HepG2 (cell line): Measurements from ENCODE around the gene TIRAP. TPM values are rescaled to one million over a fixed set of nuclear protein-coding genes. Genes with fewer than 3 reads are reported as not detected.
A peak's percentile ranks its signal among the peaks of the same experiment; 100 is the strongest.

Experiments used
- KLF16 ChIP-seq, 2 experiments: sonication (generic) in 1 of 2; formaldehyde crosslinking in 1 of 2; IDR thresholded peaks; 2 replicates each; pipeline versions ENCODE4 v1.6.1 to v1.8.0; 2016 to 2023; ENCODE audit warnings: missing genetic modification reagents in 2 of 2, missing compliant biosample characterization in 1 of 2
- NFATC3 ChIP-seq: sonication (generic); formaldehyde crosslinking; IDR thresholded peaks from 2 replicates; pipeline ENCODE4 v1.5.1; 2020; ENCODE audit warnings: mild to moderate bottlenecking, missing genetic modification reagents
- NFKB2 ChIP-seq: sonication (generic); formaldehyde crosslinking; IDR thresholded peaks from 2 replicates; pipeline ENCODE4 v1.4.0; 2020; ENCODE audit warnings: missing genetic modification reagents, borderline replicate concordance
- NFYC ChIP-seq: IDR thresholded peaks from 2 replicates; pipeline ENCODE4 v1.6.1; 2016; ENCODE audit warnings: missing genetic modification reagents, missing compliant biosample characterization
- NR2F6 ChIP-seq, 2 experiments: IDR thresholded peaks; 2 replicates each; pipeline ENCODE4 v1.6.1; 2016; ENCODE audit warnings: antibody characterized with exemption in 1 of 2, mild to moderate bottlenecking in 1 of 2
- NR3C1 ChIP-seq: sonication (generic); formaldehyde crosslinking; IDR thresholded peaks from 2 replicates; pipeline ENCODE4 v1.4.0; 2020; ENCODE audit warnings: missing genetic modification reagents
- PHF20 ChIP-seq: sonication (generic); formaldehyde crosslinking; IDR thresholded peaks from 2 replicates; pipeline ENCODE4 v1.5.0; 2020; ENCODE audit warnings: mild to moderate bottlenecking, missing genetic modification reagents
- PRDM15 ChIP-seq: sonication (generic); formaldehyde crosslinking; IDR thresholded peaks from 2 replicates; pipeline ENCODE4 v1.4.0; 2020; ENCODE audit warnings: missing genetic modification reagents
- RERE ChIP-seq: IDR thresholded peaks from 2 replicates; pipeline ENCODE4 v1.6.1; 2016; ENCODE audit warnings: low read depth, missing genetic modification reagents, missing compliant biosample characterization
- SRY ChIP-seq: sonication (generic); formaldehyde crosslinking; IDR thresholded peaks from 2 replicates; pipeline ENCODE4 v1.8.0; 2022; ENCODE audit warnings: mild to moderate bottlenecking, missing genetic modification reagents
- TARDBP ChIP-seq: sonication (generic); formaldehyde crosslinking; IDR thresholded peaks from 2 replicates; pipeline ENCODE4 v1.8.0; 2022; ENCODE audit warnings: mild to moderate bottlenecking, missing genetic modification reagents
- TEAD3 ChIP-seq: optimal IDR thresholded peaks from 2 replicates; pipeline ENCODE3; 2016; ENCODE audit warnings: borderline replicate concordance
- ZNF10 ChIP-seq: sonication (generic); formaldehyde crosslinking; IDR thresholded peaks from 2 replicates; pipeline ENCODE4 v1.4.0; 2020; ENCODE audit warnings: mild to moderate bottlenecking, low read depth, missing genetic modification reagents, borderline replicate concordance
- ZNF335 ChIP-seq: sonication (generic); formaldehyde crosslinking; IDR thresholded peaks from 2 replicates; pipeline ENCODE4 v1.4.0; 2020; ENCODE audit warnings: missing genetic modification reagents
- ZNF460 ChIP-seq: sonication (generic); formaldehyde crosslinking; IDR thresholded peaks from 2 replicates; pipeline ENCODE4 v1.5.1; 2020; ENCODE audit warnings: missing genetic modification reagents, mild to moderate bottlenecking, borderline replicate concordance
- ZNF558 ChIP-seq: sonication (generic); formaldehyde crosslinking; IDR thresholded peaks from 2 replicates; pipeline ENCODE4 v1.9.0; 2022; ENCODE audit warnings: mild to moderate bottlenecking, missing genetic modification reagents, borderline replicate concordance
- ZNF598 ChIP-seq: sonication (generic); formaldehyde crosslinking; IDR thresholded peaks from 2 replicates; pipeline ENCODE4 v1.5.1; 2020; ENCODE audit warnings: mild to moderate bottlenecking, missing genetic modification reagents, borderline replicate concordance
- ZNF605 ChIP-seq: sonication (generic); formaldehyde crosslinking; IDR thresholded peaks from 2 replicates; pipeline ENCODE4 v1.8.0; 2022; ENCODE audit warnings: mild to moderate bottlenecking, missing genetic modification reagents
- polyA plus RNA-seq, 8 experiments: library from polyadenylated mRNA; depleted of rRNA in 3 of 8; stranded (reverse) in 7 of 8; unstranded in 1 of 8; fragments of >200 nt; fragmentation: Illumina TruSeq in 4 of 8; extraction: Trizol in 4 of 8; gene quantifications; 2 replicates each; pipeline versions ENCODE4 v1.2.1 to v1.2.3, GENCODE V29; 2011 to 2016; ENCODE audit warnings: low read depth in 4 of 8, missing spikeins in 1 of 8, mixed read lengths in 1 of 8; ENCODE audit not compliant: insufficient read depth in 1 of 8
- total RNA-seq, 5 experiments: library from RNA; depleted of rRNA; stranded (reverse); fragments of >200 nt; fragmentation: Illumina TruSeq; extraction: Trizol; gene quantifications; 2 replicates each; pipeline ENCODE4 v1.2.3, GENCODE V29; 2016; ENCODE audit warnings: low read depth in 1 of 5

The TIRAP gene
- total and polyA plus RNA-seq, 2 of the 13 experiments (the other 11 are each of a cell fraction or from before 2014, with no cell fraction given), result 5.4 to 5.7 TPM

- TF ChIP-seq PRDM15 (peak; percentile 69; the same call in 1 of the 2 replicates), ZNF460 (CRISPR knock-in tag) (no peak), ZNF335 (CRISPR knock-in tag) (no peak), ZNF558 (CRISPR knock-in tag) (peak; percentile 60; the same call in 1 of the 2 replicates), NFYC (CRISPR knock-in tag) (peak; percentile 96), NR3C1 (CRISPR knock-in tag) (no peak), TEAD3 (CRISPR knock-in tag) (peak; percentile 20), NR2F6 (IDR thresholded peaks at IDR 0.05) (no peak; the same call in 1 of the 2 replicates), NR2F6 (CRISPR knock-in tag; IDR thresholded peaks at IDR 0.05) (peak; percentile 54; the same call in 1 of the 2 replicates), KLF16 (CRISPR knock-in tag; IDR thresholded peaks at IDR 0.05) (peak in 1 of 2 experiments; percentile 89; a peak in 1 of 4 replicates), PHF20 (peak; percentile 99), NFKB2 (0 out of 2 replicates have a peak, but pooled peaks have one; percentile 38), TARDBP (peak; percentile 42; the same call in 1 of the 2 replicates), RERE (CRISPR knock-in tag) (no peak; the same call in none of the 2 replicates), ZNF605 (peak; percentile 65), NFATC3 (CRISPR knock-in tag) (0 out of 2 replicates have a peak, but pooled peaks have one; percentile 39), ZNF10 (CRISPR knock-in tag) (no peak), SRY (CRISPR knock-in tag) (peak; percentile 43; the same call in 1 of the 2 replicates), ZNF598 (CRISPR knock-in tag) (peak; percentile 63; the same call in 1 of the 2 replicates)
Measured at GRCh38 chr11:126268708-126269579, 13.9 kb upstream of the TIRAP start, which contains the start of the genes FOXRED1 and SRPRA (continued).
